ENCODE measurements around the gene MEGF11. TPM values are rescaled to one million over a fixed set of nuclear protein-coding genes. Genes with fewer than 3 reads are reported as not detected.

MEGF11 gene
- total RNA-seq, 1 experiment from 2014 or later, result 2.3 TPM

GRCh38 chr15:66212563-66212921 lies 41.0 kb downstream of the MEGF11 start:
- no TSS peak for BruUV-seq (replicated peaks)
- RAD21 ChIA-PET (ENCODE audit: low non-redundant PET in 1 of 2, low total read pairs in 2 of 2, uncharacterized antibody in 2 of 2, unreplicated experiment in 2 of 2), result no interaction called here
- Histone ChIP-seq H3K9me2 (ENCODE audit: insufficient read depth) (no peaks in the 10 kb centered on the region), H3K27ac (ENCODE audit: low read depth, low read length) (no peak overlapping the region), H3K9me3 (ENCODE audit: control insufficient read depth in 1 of 2, insufficient read depth in 1 of 2, low read depth in 1 of 2, low read length in 2 of 2) (no peaks in the 10 kb centered on the region), H4K20me1 (ENCODE audit: insufficient read depth) (no peaks in the 10 kb centered on the region), H3K9ac (ENCODE audit: low read length) (no peak overlapping the region), H3K27me3 (ENCODE audit: insufficient read depth, low read length) (no peaks in the 10 kb centered on the region), H3K36me3 (ENCODE audit: control insufficient read depth in 1 of 2, insufficient read depth in 2 of 2, low read length in 2 of 2) (no peaks in the 10 kb centered on the region), H3K4me3 (replicated peaks in 1 of 2; ENCODE audit: low read depth in 1 of 2, low read length in 2 of 2) (no peak overlapping the region), H3K4me1 (ENCODE audit: control insufficient read depth in 1 of 2, insufficient read depth in 2 of 2, low read length in 2 of 2) (no peaks in the 10 kb centered on the region), H3K79me2 (ENCODE audit: insufficient read depth, low read length) (no peaks in the 10 kb centered on the region), H3K4me2 (ENCODE audit: low read length) (no peak overlapping the region), H2AFZ (ENCODE audit: low read depth, low read length, poor library complexity, severe bottlenecking) (no peak overlapping the region)
- intact Hi-C loops (cut with micrococcal nuclease), result no loop called here
- POLR2A ChIA-PET, result no interaction called here
- no peak for ATAC-seq
- CTCF ChIA-PET, result no interaction called here
- DNase-seq (ENCODE audit: low read depth, low spot score), result no peak
- TF ChIP-seq EZH2 (IDR thresholded peaks at IDR 0.05) (no peak), FOSL1 (IDR thresholded peaks at IDR 0.05; ENCODE audit: low read depth) (no peak), SRF (IDR thresholded peaks at IDR 0.05; ENCODE audit: low read depth) (no peak), YY1 (IDR thresholded peaks at IDR 0.05; ENCODE audit: extremely low read depth, insufficient replicate concordance, low read depth, low read length) (no peak), EZH2phosphoT487 (IDR thresholded peaks at IDR 0.05; ENCODE audit: borderline replicate concordance) (no peak), CEBPB (IDR thresholded peaks at IDR 0.05; ENCODE audit: low read depth) (no peak), JUND (IDR thresholded peaks at IDR 0.05) (no peak), ZBTB33 (IDR thresholded peaks at IDR 0.05; ENCODE audit: extremely low read depth, insufficient replicate concordance, low read length) (no peak), POLR2A (IDR thresholded peaks at IDR 0.05; ENCODE audit: borderline replicate concordance, extremely low read depth, insufficient read depth, insufficient read length) (no peak), CBX3 (IDR thresholded peaks at IDR 0.05; ENCODE audit: low read depth) (no peak), ZNF274 (IDR thresholded peaks at IDR 0.05; ENCODE audit: low read depth, low read length) (no peak), ATF3 (IDR thresholded peaks at IDR 0.05) (no peak), TCF7L2 (IDR thresholded peaks at IDR 0.05; ENCODE audit: borderline replicate concordance, extremely low read depth, insufficient read depth, insufficient read length) (no peak), EGR1 (IDR thresholded peaks at IDR 0.05; ENCODE audit: low read depth) (no peak), MAX (IDR thresholded peaks at IDR 0.05) (no peak), ZFX (IDR thresholded peaks at IDR 0.05) (no peak), RAD21 (IDR thresholded peaks at IDR 0.05; ENCODE audit: low read depth) (no peak), REST (IDR thresholded peaks at IDR 0.05; ENCODE audit: low read depth) (no peak), CTCF (IDR thresholded peaks at IDR 0.05 in 2 of 3, conservative IDR thresholded peaks at IDR 0.05 in 1 of 3; ENCODE audit: borderline replicate concordance in 1 of 3, insufficient read depth in 1 of 3, low read depth in 2 of 3, low read length in 2 of 3) (no peak)
